Neuronal stem cell (in vitro differentiated cells): Measurements from ENCODE around the gene TRIM45.

Experiments used
- DNase-seq: peaks from one replicate; pipeline ENCODE4 v3.0.0-alpha.2; 2013; ENCODE audit warnings: low spot score
- H2AFZ ChIP-seq: one replicate; pipeline ENCODE4 v1.6.1; 2013; ENCODE audit warnings: mild to moderate bottlenecking, low read length, inconsistent platforms
- H2AK5ac ChIP-seq: 2 replicates; pipeline ENCODE4 v1.6.1; 2013; ENCODE audit warnings: low read depth, mild to moderate bottlenecking, inconsistent platforms, low read length, moderate library complexity, mixed read lengths
- H2BK120ac ChIP-seq: 2 replicates; pipeline ENCODE4 v1.6.1; 2013; ENCODE audit warnings: low read depth, mild to moderate bottlenecking, inconsistent platforms, low read length, moderate library complexity, mixed read lengths
- H2BK12ac ChIP-seq: one replicate; pipeline ENCODE4 v1.6.1; 2013; ENCODE audit warnings: low read length, inconsistent platforms
- H2BK15ac ChIP-seq: 2 replicates; pipeline ENCODE4 v1.6.1; 2013; ENCODE audit warnings: mild to moderate bottlenecking, low read length, inconsistent platforms, mixed read lengths
- H2BK5ac ChIP-seq: one replicate; pipeline ENCODE4 v1.6.1; 2013; ENCODE audit warnings: inconsistent platforms, mild to moderate bottlenecking, low read length, moderate library complexity
- H3K14ac ChIP-seq: one replicate; pipeline ENCODE4 v1.6.1; 2013; ENCODE audit warnings: low read length, inconsistent platforms
- H3K18ac ChIP-seq: 2 replicates; pipeline ENCODE4 v1.6.1; 2013; ENCODE audit warnings: low read length, inconsistent platforms
- H3K23ac ChIP-seq: 2 replicates; pipeline ENCODE4 v1.6.1; 2013; ENCODE audit warnings: low read depth, mild to moderate bottlenecking, mixed read lengths, low read length, inconsistent platforms; ENCODE audit not compliant: poor library complexity
- H3K27ac ChIP-seq: replicated peaks from 3 replicates; pipeline ENCODE4 v1.5.1; 2013; ENCODE audit warnings: low read length, inconsistent platforms
- H3K27me3 ChIP-seq, 3 experiments: 2 replicates each; pipeline ENCODE4 v1.6.1; 2013; ENCODE audit warnings: low read length in 3 of 3, mild to moderate bottlenecking in 2 of 3, inconsistent platforms in 1 of 3, low read depth in 1 of 3, mixed read lengths in 1 of 3, moderate library complexity in 1 of 3; ENCODE audit not compliant: control insufficient read depth in 3 of 3, insufficient read depth in 3 of 3
- H3K36me3 ChIP-seq, 2 donors: replicated peaks in 1 of 2; 2 replicates each; pipeline ENCODE4 v1.6.1; 2013; ENCODE audit warnings: low read length in 2 of 2; ENCODE audit not compliant: control insufficient read depth in 2 of 2, insufficient read depth in 2 of 2
- H3K4ac ChIP-seq: 2 replicates; pipeline ENCODE4 v1.6.1; 2013; ENCODE audit warnings: inconsistent platforms, mild to moderate bottlenecking, low read length, moderate library complexity
- H3K4me1 ChIP-seq, 2 donors: 1 replicate in 1 of 2; 2 replicates in 1 of 2; pipeline ENCODE4 v1.6.1; 2013; ENCODE audit warnings: low read length in 2 of 2, low read depth in 1 of 2; ENCODE audit not compliant: control insufficient read depth in 2 of 2, insufficient read depth in 1 of 2
- H3K4me2 ChIP-seq: one replicate; pipeline ENCODE4 v1.6.1; 2013; ENCODE audit warnings: mild to moderate bottlenecking, low read length, inconsistent platforms; ENCODE audit not compliant: insufficient read depth, poor library complexity, severe bottlenecking
- H3K4me3 ChIP-seq, 2 donors: 2 replicates each; pipeline ENCODE4 v1.5.1; 2013; ENCODE audit warnings: low read length in 2 of 2, mild to moderate bottlenecking in 2 of 2, inconsistent platforms in 1 of 2, moderate library complexity in 1 of 2
- H3K79me1 ChIP-seq: one replicate; pipeline ENCODE4 v1.6.1; 2013; ENCODE audit warnings: low read depth, mild to moderate bottlenecking, inconsistent platforms, low read length, moderate library complexity
- H3K9ac ChIP-seq: one replicate; pipeline ENCODE4 v1.6.1; 2013; ENCODE audit warnings: mild to moderate bottlenecking, low read depth, low read length, inconsistent platforms; ENCODE audit not compliant: poor library complexity
- H3K9me3 ChIP-seq, 2 donors: replicated peaks in 1 of 2; 2 replicates each; pipeline versions ENCODE3 to v1.6.1; 2013; ENCODE audit warnings: low read length in 2 of 2, mild to moderate bottlenecking in 2 of 2, inconsistent platforms in 1 of 2, low read depth in 1 of 2, mixed read lengths in 1 of 2, moderate library complexity in 1 of 2; ENCODE audit not compliant: control insufficient read depth in 2 of 2, insufficient read depth in 1 of 2
- H4K8ac ChIP-seq: one replicate; pipeline ENCODE4 v1.6.1; 2013; ENCODE audit warnings: low read depth, mild to moderate bottlenecking, inconsistent platforms, low read length, moderate library complexity
- H4K91ac ChIP-seq: one replicate; pipeline ENCODE4 v1.6.1; 2013; ENCODE audit warnings: low read length, low read depth, mild to moderate bottlenecking, inconsistent platforms; ENCODE audit not compliant: poor library complexity
- WGBS, 2 donors: extraction: QIAGEN DNeasy Blood & Tissue Kit; methylation state at CpG; one replicate each; pipeline ENCODE4 v1.1.7; 2013; ENCODE audit warnings: missing lambda C conversion rate in 2 of 2, mixed read lengths in 1 of 2; ENCODE audit not compliant: insufficient read length in 2 of 2, insufficient replicate concordance in 1 of 2; ENCODE audit errors: extremely low coverage in 2 of 2; 5-methylcytosine and 5-hydroxymethylcytosine counted together

TRIM45 gene

DNA sequence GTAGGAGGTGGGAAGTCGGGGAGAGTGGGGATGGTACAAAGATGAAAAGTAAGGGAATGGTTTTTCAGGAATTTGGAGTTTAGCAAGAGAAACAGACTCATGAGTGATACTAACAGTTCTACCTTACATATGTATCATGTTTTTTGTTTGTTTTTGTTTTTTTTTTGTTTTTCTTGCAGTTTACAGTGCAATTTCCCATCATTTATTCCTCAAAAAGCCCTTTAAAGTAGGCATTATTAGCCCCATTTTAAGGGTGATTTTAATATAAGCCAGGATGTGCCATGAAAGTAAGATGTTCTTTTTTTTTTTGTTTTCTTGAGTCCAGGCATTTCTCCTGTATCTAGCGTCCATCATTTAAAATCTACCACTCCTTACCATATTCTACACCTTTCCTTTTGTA lies 13.8 kb upstream of the TRIM45 start:
- no peak overlapping the region for H2BK5ac ChIP-seq
- no peak for DNase-seq
- H3K9ac ChIP-seq = no peak overlapping the region
- H3K14ac ChIP-seq = no peak overlapping the region
- no peak overlapping the region for H2AK5ac ChIP-seq
- no peaks in the 10 kb centered on the region for H3K36me3 ChIP-seq
- H3K18ac ChIP-seq = no peak overlapping the region
- H2BK15ac ChIP-seq = no peak overlapping the region
- no peak overlapping the region for H2BK120ac ChIP-seq
- H3K9me3 ChIP-seq = no peaks in the 10 kb centered on the region
- no peak overlapping the region for H3K27ac ChIP-seq
- H3K23ac ChIP-seq = no peak overlapping the region
- no peak overlapping the region for H3K4ac ChIP-seq
- no peak overlapping the region for H4K8ac ChIP-seq
- H2BK12ac ChIP-seq = no peak overlapping the region
- peaks cover 10 to 12% of the 10 kb centered on the region in 2 donors for H3K4me1 ChIP-seq
- no peaks in the 10 kb centered on the region for H3K79me1 ChIP-seq
- no peaks in the 10 kb centered on the region for H3K27me3 ChIP-seq
- WGBS, 2 donors = no CpG with 5 or more reads among the region's 2 CpGs
- H4K91ac ChIP-seq = no peak overlapping the region
- H3K4me2 ChIP-seq = no peak overlapping the region
- H3K4me3 ChIP-seq = no peak overlapping the region
- no peak overlapping the region for H2AFZ ChIP-seq

DNA sequence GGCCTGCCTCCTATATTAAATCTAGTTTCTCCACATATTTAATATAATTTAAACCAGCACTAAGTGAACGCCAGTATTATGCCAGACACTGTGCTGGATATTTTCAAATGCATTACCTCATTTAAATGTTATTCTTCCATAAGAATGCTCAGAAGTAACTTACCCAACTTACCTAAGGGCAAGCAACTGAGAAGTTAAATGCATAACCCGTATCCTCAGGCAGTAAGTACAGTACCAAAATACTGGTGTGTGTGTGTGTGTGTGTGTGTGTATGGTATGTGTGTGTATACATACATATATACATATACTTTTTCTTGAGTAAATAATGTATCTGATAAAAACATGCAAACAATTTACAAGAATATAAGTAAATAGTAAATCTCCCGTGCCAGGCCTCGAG lies 9.0 kb upstream of the TRIM45 start:
- Histone ChIP-seq H3K27ac (no peak overlapping the region), H3K9ac (no peak overlapping the region), H2BK12ac (no peak overlapping the region), H4K8ac (no peak overlapping the region), H3K79me1 (no peaks in the 10 kb centered on the region), H2BK5ac (no peak overlapping the region), H3K27me3 (no peaks in the 10 kb centered on the region), H3K4me1 (peaks cover 7 to 10% of the 10 kb centered on the region in 2 donors), H2AFZ (no peak overlapping the region), H2BK15ac (no peak overlapping the region), H3K9me3 (no peaks in the 10 kb centered on the region), H3K4me3 (no peak overlapping the region), H3K18ac (no peak overlapping the region), H4K91ac (no peak overlapping the region), H3K36me3 (no peaks in the 10 kb centered on the region), H2BK120ac (no peak overlapping the region), H3K14ac (no peak overlapping the region), H3K4me2 (no peak overlapping the region), H3K23ac (no peak overlapping the region), H2AK5ac (no peak overlapping the region), H3K4ac (no peak overlapping the region)
- WGBS, 2 donors = no CpG with 5 or more reads among the region's 4 CpGs
- no peak for DNase-seq

DNA sequence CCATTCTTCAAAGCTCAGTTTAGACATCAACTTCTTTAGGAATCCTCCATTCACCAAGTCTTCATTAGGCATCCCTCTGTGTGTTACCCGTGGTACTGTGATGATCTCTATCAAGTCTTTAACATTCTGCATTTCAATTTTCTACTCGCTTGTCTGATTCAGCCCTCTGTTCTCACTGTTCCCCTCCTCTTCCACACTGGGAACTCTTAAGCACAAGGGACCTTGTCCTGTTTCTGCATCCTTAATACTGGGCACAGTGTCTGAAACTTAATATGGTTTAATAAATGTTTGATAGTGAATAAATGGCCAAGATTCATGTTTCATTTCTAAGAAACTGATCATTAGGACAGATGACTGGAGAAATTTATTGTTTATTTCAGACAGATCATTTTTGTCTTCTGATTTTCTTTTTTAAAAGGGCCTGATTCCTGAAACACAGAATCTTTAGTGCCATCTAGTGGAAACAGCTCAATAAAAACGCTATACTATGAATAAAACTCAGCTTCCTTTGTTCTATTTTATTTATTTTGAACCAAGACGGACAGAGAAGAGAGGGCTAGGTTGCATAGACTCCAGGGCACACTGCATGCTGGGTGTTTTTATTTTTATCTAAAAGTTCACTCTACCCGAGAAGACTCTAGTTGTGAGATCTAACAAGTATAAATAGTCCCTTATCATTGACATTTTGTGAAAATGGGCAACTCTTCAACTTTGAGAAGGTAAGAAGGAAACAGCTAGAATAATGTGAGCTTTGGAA lies 7.0 kb upstream of the TRIM45 start:
- H3K23ac ChIP-seq = no peak overlapping the region
- H2BK15ac ChIP-seq = no peak overlapping the region
- no peak overlapping the region for H3K9ac ChIP-seq
- no peak overlapping the region for H2BK12ac ChIP-seq
- no peak overlapping the region for H3K4me2 ChIP-seq
- H3K18ac ChIP-seq = no peak overlapping the region
- H4K91ac ChIP-seq = no peak overlapping the region
- H3K4me1 ChIP-seq = peaks cover 0 to 4% of the 10 kb centered on the region in 2 donors
- H2AFZ ChIP-seq = peak overlapping the region; percentile 84
- no peak overlapping the region for H2BK120ac ChIP-seq
- H3K4ac ChIP-seq = no peak overlapping the region
- WGBS, 2 donors = no CpG with 5 or more reads among the region's 5 CpGs
- no peaks in the 10 kb centered on the region for H3K9me3 ChIP-seq
- no peak overlapping the region for H2BK5ac ChIP-seq
- no peaks in the 10 kb centered on the region for H3K27me3 ChIP-seq
- DNase-seq = no peak
- H3K14ac ChIP-seq = no peak overlapping the region
- H3K36me3 ChIP-seq = no peaks in the 10 kb centered on the region
- no peak overlapping the region for H2AK5ac ChIP-seq
- no peaks in the 10 kb centered on the region for H3K79me1 ChIP-seq
- H4K8ac ChIP-seq = no peak overlapping the region
- peak overlapping the region; percentile 17 for H3K27ac ChIP-seq
- H3K4me3 ChIP-seq = no peak overlapping the region

DNA sequence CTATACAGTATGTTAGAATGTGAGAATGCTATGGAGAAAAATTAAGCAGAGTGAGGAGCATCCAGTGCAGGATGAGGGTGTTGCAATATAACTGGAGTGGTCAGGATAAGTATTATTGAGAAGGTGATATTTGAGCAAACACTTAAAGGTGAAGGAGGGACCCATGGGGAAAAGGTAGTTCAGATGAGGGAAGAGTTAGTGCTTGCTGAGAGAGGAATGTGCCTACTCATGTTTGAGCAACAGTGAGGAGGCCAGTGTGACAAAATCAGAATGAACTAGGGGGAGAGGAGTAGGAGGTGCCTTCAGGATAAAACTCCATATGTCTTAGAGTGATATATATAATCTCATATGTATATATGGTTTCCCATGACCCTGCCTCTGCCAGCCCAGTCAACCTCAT lies 6.2 kb upstream of the TRIM45 start:
- no peak overlapping the region for H2BK15ac ChIP-seq
- no peak overlapping the region for H3K18ac ChIP-seq
- H3K4ac ChIP-seq = no peak overlapping the region
- peaks cover 0 to 4% of the 10 kb centered on the region in 2 donors for H3K4me1 ChIP-seq
- no peak for DNase-seq
- no peak overlapping the region for H2BK12ac ChIP-seq
- H3K36me3 ChIP-seq = no peaks in the 10 kb centered on the region
- no peak overlapping the region for H3K14ac ChIP-seq
- H2BK5ac ChIP-seq = no peak overlapping the region
- no peaks in the 10 kb centered on the region for H3K79me1 ChIP-seq
- no peak overlapping the region for H4K8ac ChIP-seq
- H3K4me2 ChIP-seq = no peak overlapping the region
- no peak overlapping the region for H3K9ac ChIP-seq
- peak overlapping the region; percentile 84 for H2AFZ ChIP-seq
- no peak overlapping the region for H2AK5ac ChIP-seq
- H3K4me3 ChIP-seq = no peak overlapping the region
- H2BK120ac ChIP-seq = no peak overlapping the region
- H3K27me3 ChIP-seq = no peaks in the 10 kb centered on the region
- no peak overlapping the region for H3K23ac ChIP-seq
- H3K27ac ChIP-seq = no peak overlapping the region
- H3K9me3 ChIP-seq = no peaks in the 10 kb centered on the region
- H4K91ac ChIP-seq = no peak overlapping the region
